HEK293T (cell line): ENCODE data around the gene HBZ.

Experiments used
- ARNT ChIP-seq: fragments of 450-650 bp; IDR thresholded peaks from 2 replicates; pipeline ENCODE4 v1.6.1; 2017; ENCODE audit warnings: mild to moderate bottlenecking
- BHLHE40 ChIP-seq: fragments of 450-650 bp; IDR thresholded peaks from 2 replicates; pipeline ENCODE4 v1.6.1; 2016; ENCODE audit warnings: mild to moderate bottlenecking, moderate library complexity, borderline replicate concordance
- FOXA1 ChIP-seq: fragments of 450-650 bp; IDR thresholded peaks from 2 replicates; pipeline ENCODE4 v1.6.1; 2016; ENCODE audit warnings: mild to moderate bottlenecking
- FOXK2 ChIP-seq: fragments of 450-650 bp; IDR thresholded peaks from 2 replicates; pipeline ENCODE4 v1.6.1; 2016; ENCODE audit warnings: mild to moderate bottlenecking
- FOXM1 ChIP-seq: fragments of 450-650 bp; IDR thresholded peaks from 2 replicates; pipeline ENCODE4 v1.6.1; 2017; ENCODE audit warnings: mild to moderate bottlenecking, borderline replicate concordance
- HDGF ChIP-seq: fragments of 450-650 bp; IDR thresholded peaks from 2 replicates; pipeline ENCODE4 v1.6.1; 2017; ENCODE audit warnings: antibody characterized with exemption, borderline replicate concordance
- LEF1 ChIP-seq: fragments of 450-650 bp; IDR thresholded peaks from 2 replicates; pipeline ENCODE4 v1.6.1; 2017; ENCODE audit warnings: mild to moderate bottlenecking, borderline replicate concordance
- SP1 ChIP-seq: fragments of 450-650 bp; IDR thresholded peaks from 2 replicates; pipeline ENCODE4 v1.6.1; 2017
- SUZ12 ChIP-seq: fragments of 450-650 bp; IDR thresholded peaks from 2 replicates; pipeline ENCODE4 v1.6.1; 2016; ENCODE audit warnings: mild to moderate bottlenecking

DNA sequence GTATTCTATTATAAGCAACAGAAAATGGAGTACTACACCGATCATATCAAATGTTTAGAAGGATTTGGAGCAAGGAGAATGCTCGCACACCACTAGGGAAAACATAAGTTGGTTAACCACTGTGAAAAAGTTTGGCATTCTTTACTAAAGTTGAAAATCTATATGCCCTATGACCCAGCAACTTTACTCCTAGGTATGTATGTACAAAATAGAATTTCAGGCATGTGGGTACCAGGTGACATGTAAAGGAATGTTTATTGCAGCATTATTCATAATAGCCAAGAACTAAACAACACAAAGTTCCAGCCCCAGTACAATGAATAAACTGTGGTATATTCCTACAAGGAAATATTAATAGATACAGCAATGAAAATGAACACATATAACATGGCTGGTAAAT is 5.8 kb upstream of the HBZ start:
- TF ChIP-seq HDGF (no peak), SUZ12 (no peak), FOXA1 (no peak), BHLHE40 (no peak), FOXM1 (no peak), FOXK2 (no peak), LEF1 (no peak), ARNT (no peak), SP1 (no peak)
